ENCODE results near the gene DLG1.

DNA sequence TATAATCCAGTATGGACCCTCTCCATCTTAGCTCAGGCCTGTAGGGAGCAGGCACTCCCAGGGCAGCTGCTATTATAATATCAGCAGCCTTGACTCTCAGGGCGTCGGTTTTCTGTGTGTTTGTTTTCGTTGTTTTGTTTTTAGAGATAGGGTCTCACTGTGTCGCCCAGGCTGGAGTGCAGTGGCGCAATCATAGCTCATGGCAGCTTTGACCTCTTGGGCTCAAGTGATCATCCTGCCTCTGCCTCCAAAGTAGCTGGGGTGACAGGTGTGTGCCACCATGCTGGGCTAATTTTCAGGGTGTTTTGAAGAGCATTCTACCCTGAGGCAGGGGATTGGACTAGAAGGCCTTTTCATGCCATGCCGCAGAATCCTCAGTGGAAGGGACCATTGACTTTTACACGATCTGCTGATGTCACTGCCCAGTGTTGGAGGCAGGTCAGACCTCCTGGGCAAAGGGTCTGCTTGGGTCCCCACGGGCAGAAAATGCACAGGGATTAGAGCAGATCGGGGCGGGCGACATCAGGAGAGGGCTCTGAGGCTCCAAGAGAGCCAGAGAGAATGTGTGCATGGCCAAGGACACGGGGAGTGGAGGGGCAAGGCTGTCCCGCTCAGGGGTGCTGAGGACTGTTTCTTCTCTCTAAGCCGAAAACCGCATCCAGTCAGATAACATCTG is 276.5 kb downstream of the DLG1 start:
- TF ChIP-seq CTCF (conservative IDR thresholded peaks at IDR 0.05; ENCODE audit: low read depth, low read length) (no peak), EZH2 (IDR thresholded peaks at IDR 0.05; ENCODE audit: borderline replicate concordance, low read depth, low read length, poor library complexity, severe bottlenecking) (no peak)
